ENCODE data around the gene COMMD3.
A peak's percentile ranks its signal among the peaks of the same experiment; 100 is the strongest.

Gene COMMD3

DNA sequence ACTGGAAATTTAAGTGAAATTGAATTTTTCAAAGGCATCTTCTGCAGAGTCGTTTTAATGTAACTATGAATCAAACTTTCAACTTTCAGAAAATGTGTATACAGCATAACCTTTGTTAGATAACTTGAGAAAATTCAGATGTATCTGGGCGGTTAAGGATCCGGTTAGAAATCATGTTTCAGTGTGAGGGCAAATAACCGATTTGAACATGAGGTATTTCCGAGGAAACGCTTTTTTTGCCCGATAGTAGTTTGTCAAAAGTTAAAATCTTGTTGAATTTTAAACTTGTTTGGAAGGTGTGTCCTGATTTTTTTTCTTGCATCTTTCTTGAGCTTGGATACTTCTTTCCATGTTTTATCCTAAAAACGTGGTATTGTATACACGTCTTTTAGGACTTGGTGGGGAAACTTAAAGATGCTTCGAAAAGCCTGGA lies 3.4 kb downstream of the COMMD3 start:
- H3K36me3 ChIP-seq (ENCODE audit: control insufficient read depth in 4 of 4, insufficient read depth in 4 of 4, low read length in 3 of 4): no peaks in the 10 kb centered on the region
- WGBS (ENCODE audit: insufficient coverage): 80% methylated on average over 7 of the region's 10 CpGs
- peak overlapping the region in 6 of 7 experiments; percentile 65 to 89 (median 74) for H3K4me3 ChIP-seq (ENCODE audit: control insufficient read depth in 1 of 7, extremely low read depth in 1 of 7, insufficient read depth in 4 of 7, low read depth in 2 of 7, low read length in 6 of 7)
- ChIA-PET POLR2A (interaction anchor here (1.1 kb wide), 1 partner anchor 21 kb away, joined by 3 read pairs; no protein-coding TSS in a partner anchor), CTCF (interaction anchor here (0.9 to 1.5 kb wide), 2 partner anchors 10 to 66 kb away, joined by 3 to 6 read pairs; no protein-coding TSS in a partner anchor)
- peaks cover 20 to 75% (median 48%) of the 10 kb centered on the region in 4 experiments for H3K4me1 ChIP-seq (ENCODE audit: control extremely low read depth in 1 of 4, control insufficient read depth in 4 of 4, insufficient read depth in 4 of 4, low read length in 3 of 4)
- H3K9me3 ChIP-seq (ENCODE audit: control extremely low read depth in 1 of 5, control insufficient read depth in 4 of 5, insufficient read depth in 2 of 5, low read depth in 1 of 5, low read length in 4 of 5): no peaks in the 10 kb centered on the region
- H3K27ac ChIP-seq (ENCODE audit: insufficient read depth in 1 of 2, low read depth in 1 of 2, low read length in 2 of 2, poor library complexity in 1 of 2, severe bottlenecking in 2 of 2): peak overlapping the region in 1 of 2 experiments; percentile 86
- DNase-seq: no peak
- H3K27me3 ChIP-seq (replicated peaks in 2 of 5; ENCODE audit: control insufficient read depth in 4 of 5, insufficient read depth in 5 of 5, low read length in 4 of 5): peaks cover 7 to 21% (median 9%) of the 10 kb centered on the region in 5 experiments

DNA sequence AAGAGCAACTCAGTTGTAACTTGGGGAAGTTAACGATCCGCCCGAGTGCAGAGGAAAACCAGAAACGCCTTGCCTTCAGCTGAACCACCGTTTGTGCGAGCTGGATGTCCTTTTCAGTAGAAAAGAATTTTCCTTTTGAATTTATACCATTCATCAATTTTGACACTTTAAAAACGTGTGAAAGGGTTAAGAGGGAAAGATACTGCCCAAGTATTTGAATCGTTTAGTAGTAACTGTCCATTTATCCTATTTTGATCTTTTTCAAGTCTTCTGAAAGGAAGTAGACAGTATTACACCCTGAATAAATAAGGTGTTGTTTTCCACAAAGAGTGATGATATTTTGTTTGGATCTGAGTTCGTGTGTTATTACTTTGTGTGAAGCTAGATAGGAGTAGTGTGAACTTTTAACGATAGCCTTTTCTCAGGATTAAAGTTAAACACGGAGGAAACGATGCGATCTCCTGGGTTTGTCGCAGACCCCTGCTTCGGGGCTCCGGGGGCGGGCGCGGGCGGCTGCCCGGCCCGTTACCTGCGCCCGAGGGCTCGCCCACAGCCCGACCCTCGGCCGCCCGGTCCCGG lies 3.9 kb downstream of the COMMD3 start:
- Histone ChIP-seq H3K27me3 (replicated peaks in 2 of 5; ENCODE audit: control insufficient read depth in 4 of 5, insufficient read depth in 5 of 5, low read length in 4 of 5) (peaks cover 7 to 21% (median 9%) of the 10 kb centered on the region in 5 experiments), H3K36me3 (ENCODE audit: control insufficient read depth in 4 of 4, insufficient read depth in 4 of 4, low read length in 3 of 4) (no peaks in the 10 kb centered on the region), H3K4me3 (ENCODE audit: control insufficient read depth in 1 of 7, extremely low read depth in 1 of 7, insufficient read depth in 4 of 7, low read depth in 2 of 7, low read length in 6 of 7) (peak overlapping the region; percentile 44 to 89 (median 72)), H3K4me1 (ENCODE audit: control extremely low read depth in 1 of 4, control insufficient read depth in 4 of 4, insufficient read depth in 4 of 4, low read length in 3 of 4) (peaks cover 25 to 75% (median 51%) of the 10 kb centered on the region in 4 experiments), H3K27ac (ENCODE audit: insufficient read depth in 1 of 2, low read depth in 1 of 2, low read length in 2 of 2, poor library complexity in 1 of 2, severe bottlenecking in 2 of 2) (peak overlapping the region; percentile 50 to 86), H3K9me3 (ENCODE audit: control extremely low read depth in 1 of 5, control insufficient read depth in 4 of 5, insufficient read depth in 2 of 5, low read depth in 1 of 5, low read length in 4 of 5) (no peaks in the 10 kb centered on the region)
- ChIA-PET CTCF (interaction anchor here (0.9 to 1.5 kb wide), 2 partner anchors 10 to 66 kb away, joined by 3 to 6 read pairs; no protein-coding TSS in a partner anchor), POLR2A (interaction anchor here (1.1 kb wide), 1 partner anchor 20 kb away, joined by 3 read pairs; no protein-coding TSS in a partner anchor)
- DNase-seq: peak in 2 of 3 donors; percentile 52 to 56
- 0% methylated on average over 17 of the region's 30 CpGs for WGBS (ENCODE audit: insufficient coverage)

DNA sequence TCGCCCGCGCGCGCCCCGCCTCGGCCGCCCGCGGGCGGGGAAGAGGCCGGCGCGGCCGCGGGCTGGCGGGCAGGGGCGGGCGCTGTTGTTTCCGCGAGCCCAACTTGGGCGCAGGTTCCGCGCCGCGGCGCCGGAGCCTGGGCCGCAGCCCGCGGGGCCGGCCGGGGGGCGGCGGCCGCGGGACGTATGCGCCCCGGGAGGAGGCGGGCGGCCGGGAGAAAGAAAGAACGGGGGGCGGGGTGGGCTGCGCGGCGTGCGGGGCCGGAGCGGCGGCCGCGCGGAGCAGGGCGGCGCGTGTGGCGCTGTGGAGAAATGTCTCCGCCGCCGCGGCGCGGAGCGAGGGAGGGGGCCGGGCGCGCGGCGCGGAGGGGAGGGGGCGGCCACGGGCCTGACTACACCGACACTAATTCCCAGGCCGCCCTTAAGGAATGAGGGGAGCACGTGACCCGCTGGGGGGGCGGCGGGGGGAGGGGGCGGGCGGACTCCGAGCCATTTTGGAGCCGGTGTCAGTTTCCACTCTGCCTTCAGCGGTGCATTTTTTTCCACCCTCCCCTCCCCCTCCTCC lies 4.5 kb downstream of the COMMD3 start, which contains the start of gene BMI1:
Gene BMI1, plus strand, starts transcription at position 509 of the 565 bp plus-strand sequence. CDS start 5,351 bp downstream, outside the sequence.
- Histone ChIP-seq H3K4me3 (ENCODE audit: control insufficient read depth in 1 of 7, extremely low read depth in 1 of 7, insufficient read depth in 4 of 7, low read depth in 2 of 7, low read length in 6 of 7) (peak within 1 kb of the TSS; percentile 84 to 93 (median 89)), H3K27me3 (replicated peaks in 2 of 5; ENCODE audit: control insufficient read depth in 4 of 5, insufficient read depth in 5 of 5, low read length in 4 of 5) (peaks cover 7 to 21% (median 9%) of the 10 kb centered on the region in 5 experiments), H3K27ac (ENCODE audit: insufficient read depth in 1 of 2, low read depth in 1 of 2, low read length in 2 of 2, poor library complexity in 1 of 2, severe bottlenecking in 2 of 2) (peak within 1 kb of the TSS; percentile 50 to 86), H3K4me1 (ENCODE audit: control extremely low read depth in 1 of 4, control insufficient read depth in 4 of 4, insufficient read depth in 4 of 4, low read length in 3 of 4) (peaks cover 26 to 70% (median 47%) of the 10 kb centered on the region in 4 experiments), H3K36me3 (ENCODE audit: control insufficient read depth in 4 of 4, insufficient read depth in 4 of 4, low read length in 3 of 4) (no peaks in the 10 kb centered on the region), H3K9me3 (ENCODE audit: control extremely low read depth in 1 of 5, control insufficient read depth in 4 of 5, insufficient read depth in 2 of 5, low read depth in 1 of 5, low read length in 4 of 5) (no peaks in the 10 kb centered on the region)
- WGBS (ENCODE audit: insufficient coverage): under 1% methylated on average over 24 of the region's 85 CpGs
- ChIA-PET CTCF (interaction anchor here (1.5 kb wide), 1 partner anchor 67 kb away, joined by 6 read pairs; no protein-coding TSS in a partner anchor), POLR2A (interaction anchor here (1.1 kb wide), 2 partner anchors 17 to 20 kb away, joined by 3 read pairs; no protein-coding TSS in a partner anchor)
- DNase-seq: peak; percentile 77 to 91 (median 89)

DNA sequence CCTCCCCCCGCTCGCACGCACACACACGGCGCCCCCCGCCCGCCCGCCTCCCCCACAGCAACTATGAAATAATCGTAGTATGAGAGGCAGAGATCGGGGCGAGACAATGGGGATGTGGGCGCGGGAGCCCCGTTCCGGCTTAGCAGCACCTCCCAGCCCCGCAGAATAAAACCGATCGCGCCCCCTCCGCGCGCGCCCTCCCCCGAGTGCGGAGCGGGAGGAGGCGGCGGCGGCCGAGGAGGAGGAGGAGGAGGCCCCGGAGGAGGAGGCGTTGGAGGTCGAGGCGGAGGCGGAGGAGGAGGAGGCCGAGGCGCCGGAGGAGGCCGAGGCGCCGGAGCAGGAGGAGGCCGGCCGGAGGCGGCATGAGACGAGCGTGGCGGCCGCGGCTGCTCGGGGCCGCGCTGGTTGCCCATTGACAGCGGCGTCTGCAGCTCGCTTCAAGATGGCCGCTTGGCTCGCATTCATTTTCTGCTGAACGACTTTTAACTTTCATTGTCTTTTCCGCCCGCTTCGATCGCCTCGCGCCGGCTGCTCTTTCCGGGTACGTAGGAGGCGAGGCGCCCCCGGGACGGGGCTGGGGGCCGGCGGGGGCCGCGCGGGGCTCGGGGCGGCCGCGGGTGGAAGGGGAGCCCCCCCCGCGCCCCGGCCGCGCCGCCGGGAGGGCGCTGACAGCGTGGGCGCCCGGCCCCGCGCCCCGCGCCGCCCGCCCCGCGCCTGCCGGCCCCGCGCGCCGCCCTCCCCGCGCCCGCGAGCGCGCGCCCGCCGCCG lies 5.2 kb downstream of the COMMD3 start:
- ChIA-PET CTCF (no interaction called here), POLR2A (interaction anchor here (0.7 to 1.1 kb wide), 2 partner anchors 17 to 109 kb away, joined by 3 read pairs; no protein-coding TSS in a partner anchor)
- peak in 2 of 3 donors; percentile 72 to 84 for DNase-seq
- Histone ChIP-seq H3K36me3 (ENCODE audit: control insufficient read depth in 4 of 4, insufficient read depth in 4 of 4, low read length in 3 of 4) (no peaks in the 10 kb centered on the region), H3K27me3 (replicated peaks in 2 of 5; ENCODE audit: control insufficient read depth in 4 of 5, insufficient read depth in 5 of 5, low read length in 4 of 5) (peaks cover 7 to 21% (median 9%) of the 10 kb centered on the region in 5 experiments), H3K4me1 (ENCODE audit: control extremely low read depth in 1 of 4, control insufficient read depth in 4 of 4, insufficient read depth in 4 of 4, low read length in 3 of 4) (peaks cover 31 to 74% (median 50%) of the 10 kb centered on the region in 4 experiments), H3K4me3 (ENCODE audit: control insufficient read depth in 1 of 7, extremely low read depth in 1 of 7, insufficient read depth in 4 of 7, low read depth in 2 of 7, low read length in 6 of 7) (peak overlapping the region; percentile 76 to 90 (median 86)), H3K27ac (ENCODE audit: insufficient read depth in 1 of 2, low read depth in 1 of 2, low read length in 2 of 2, poor library complexity in 1 of 2, severe bottlenecking in 2 of 2) (peak overlapping the region in 1 of 2 experiments; percentile 75), H3K9me3 (ENCODE audit: control extremely low read depth in 1 of 5, control insufficient read depth in 4 of 5, insufficient read depth in 2 of 5, low read depth in 1 of 5, low read length in 4 of 5) (no peaks in the 10 kb centered on the region)
- WGBS (ENCODE audit: insufficient coverage): 0% methylated on average over 65 of the region's 114 CpGs

DNA sequence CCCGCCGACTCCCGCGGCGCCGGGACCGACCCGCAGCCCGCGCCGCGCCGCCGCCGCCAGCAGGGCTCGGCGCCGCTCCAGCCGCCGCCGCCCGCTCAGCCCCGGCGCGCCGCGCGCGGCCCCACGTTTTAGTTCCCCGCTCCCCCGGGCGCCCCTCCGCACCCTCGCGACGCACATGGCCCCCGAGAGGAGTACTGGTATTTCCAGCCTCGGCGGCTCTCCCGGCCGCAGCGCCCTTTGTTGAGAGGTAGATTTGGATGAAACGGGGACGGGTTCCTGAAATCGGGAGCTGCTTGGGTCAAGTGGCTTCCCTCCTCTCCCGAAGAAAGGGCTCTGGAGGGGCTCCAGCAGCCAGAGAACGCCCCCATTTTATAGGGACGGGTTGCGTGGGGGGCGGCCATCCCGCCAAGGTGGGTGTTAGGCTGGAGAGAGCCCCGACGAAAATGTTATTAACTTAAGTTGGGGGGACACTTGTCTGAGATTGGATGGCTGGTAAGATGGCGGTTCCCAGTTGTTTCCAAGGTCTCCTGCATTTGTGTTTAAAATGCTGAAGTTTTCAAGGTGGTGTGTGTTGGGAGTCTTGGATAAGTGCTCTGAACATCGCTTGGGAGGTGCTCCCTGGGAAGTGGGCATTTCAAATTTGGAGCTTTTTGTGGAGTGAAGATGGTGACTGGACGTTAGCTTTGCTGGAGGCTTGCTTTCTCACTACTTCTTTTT lies 5.9 kb downstream of the COMMD3 start:
- DNase-seq: peak in 1 of 3 donors; percentile 15
- 0% methylated on average over 42 of the region's 57 CpGs for WGBS (ENCODE audit: insufficient coverage)

DNA sequence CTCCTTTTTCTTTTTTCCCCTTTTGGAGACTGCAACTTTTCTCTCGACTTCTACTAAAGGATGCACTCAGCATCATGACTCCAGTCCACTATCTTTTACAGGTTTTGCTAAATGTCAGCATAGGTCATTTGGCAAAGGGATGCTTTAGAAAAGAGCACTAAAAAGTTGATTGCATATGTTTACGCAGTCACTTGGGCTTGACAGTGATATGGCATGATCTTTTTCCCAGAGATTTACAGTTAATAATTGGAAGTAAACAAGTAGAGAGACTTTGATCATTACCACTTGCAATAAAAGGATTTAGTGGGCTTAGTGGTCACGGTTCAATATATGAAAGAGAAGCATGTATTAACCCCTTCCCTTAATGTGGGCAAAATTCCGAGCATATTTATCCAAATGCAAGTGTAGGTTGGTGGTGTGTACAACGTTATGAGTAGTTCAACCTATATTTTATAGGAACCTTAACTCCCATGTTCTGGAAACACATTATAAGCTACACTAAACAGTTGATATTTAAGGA lies 6.5 kb downstream of the COMMD3 start:
- Histone ChIP-seq H3K4me3 (ENCODE audit: control insufficient read depth in 1 of 7, extremely low read depth in 1 of 7, insufficient read depth in 4 of 7, low read depth in 2 of 7, low read length in 6 of 7) (peak overlapping the region in 6 of 7 experiments; percentile 73 to 93 (median 76)), H3K27me3 (replicated peaks in 2 of 5; ENCODE audit: control insufficient read depth in 4 of 5, insufficient read depth in 5 of 5, low read length in 4 of 5) (peaks cover 7 to 21% (median 9%) of the 10 kb centered on the region in 5 experiments), H3K36me3 (ENCODE audit: control insufficient read depth in 4 of 4, insufficient read depth in 4 of 4, low read length in 3 of 4) (peaks cover 0 to 2% (median under 1%) of the 10 kb centered on the region in 4 experiments), H3K4me1 (ENCODE audit: control extremely low read depth in 1 of 4, control insufficient read depth in 4 of 4, insufficient read depth in 4 of 4, low read length in 3 of 4) (peaks cover 34 to 68% (median 41%) of the 10 kb centered on the region in 4 experiments), H3K9me3 (ENCODE audit: control extremely low read depth in 1 of 5, control insufficient read depth in 4 of 5, insufficient read depth in 2 of 5, low read depth in 1 of 5, low read length in 4 of 5) (no peaks in the 10 kb centered on the region), H3K27ac (ENCODE audit: insufficient read depth in 1 of 2, low read depth in 1 of 2, low read length in 2 of 2, poor library complexity in 1 of 2, severe bottlenecking in 2 of 2) (no peak overlapping the region)
- 69% methylated on average over 2 of the region's 5 CpGs for WGBS (ENCODE audit: insufficient coverage)
- DNase-seq: no peak
- POLR2A ChIA-PET: interaction anchor here (0.6 to 1.1 kb wide), 3 partner anchors 20 to 58 kb away, joined by 3 to 5 read pairs (median 3); no protein-coding TSS in a partner anchor
- CTCF ChIA-PET: interaction anchor here (0.6 to 1.0 kb wide), 4 partner anchors 22 to 666 kb away, joined by 3 read pairs; no protein-coding TSS in a partner anchor

More for the DNA sequence above, 5.9 kb downstream of the COMMD3 start:
- Histone ChIP-seq H3K4me3 (ENCODE audit: control insufficient read depth in 1 of 7, extremely low read depth in 1 of 7, insufficient read depth in 4 of 7, low read depth in 2 of 7, low read length in 6 of 7) (peak overlapping the region; percentile 33 to 93 (median 75)), H3K9me3 (ENCODE audit: control extremely low read depth in 1 of 5, control insufficient read depth in 4 of 5, insufficient read depth in 2 of 5, low read depth in 1 of 5, low read length in 4 of 5) (no peaks in the 10 kb centered on the region), H3K27ac (ENCODE audit: insufficient read depth in 1 of 2, low read depth in 1 of 2, low read length in 2 of 2, poor library complexity in 1 of 2, severe bottlenecking in 2 of 2) (no peak overlapping the region), H3K27me3 (replicated peaks in 2 of 5; ENCODE audit: control insufficient read depth in 4 of 5, insufficient read depth in 5 of 5, low read length in 4 of 5) (peaks cover 7 to 21% (median 9%) of the 10 kb centered on the region in 5 experiments), H3K4me1 (ENCODE audit: control extremely low read depth in 1 of 4, control insufficient read depth in 4 of 4, insufficient read depth in 4 of 4, low read length in 3 of 4) (peaks cover 34 to 74% (median 46%) of the 10 kb centered on the region in 4 experiments), H3K36me3 (ENCODE audit: control insufficient read depth in 4 of 4, insufficient read depth in 4 of 4, low read length in 3 of 4) (no peaks in the 10 kb centered on the region)
- ChIA-PET CTCF (interaction anchor here (0.6 to 1.0 kb wide), 3 partner anchors 22 to 252 kb away, joined by 3 read pairs; no protein-coding TSS in a partner anchor), POLR2A (interaction anchor here (0.6 to 1.1 kb wide), 5 partner anchors 16 to 110 kb away, joined by 3 to 5 read pairs (median 3); no protein-coding TSS in a partner anchor)
